Smooth muscle cell of trachea (primary cell): ENCODE data around the gene SLC25A14. TPM values are rescaled to one million over a fixed set of nuclear protein-coding genes. Genes with fewer than 3 reads are reported as not detected.

Experiments
- total RNA-seq: library from RNA; depleted of rRNA; stranded (reverse); fragments of >200 nt; gene quantifications from 2 replicates; pipeline ENCODE4 v1.2.1, GENCODE V29; 2014

Gene SLC25A14, protein sequence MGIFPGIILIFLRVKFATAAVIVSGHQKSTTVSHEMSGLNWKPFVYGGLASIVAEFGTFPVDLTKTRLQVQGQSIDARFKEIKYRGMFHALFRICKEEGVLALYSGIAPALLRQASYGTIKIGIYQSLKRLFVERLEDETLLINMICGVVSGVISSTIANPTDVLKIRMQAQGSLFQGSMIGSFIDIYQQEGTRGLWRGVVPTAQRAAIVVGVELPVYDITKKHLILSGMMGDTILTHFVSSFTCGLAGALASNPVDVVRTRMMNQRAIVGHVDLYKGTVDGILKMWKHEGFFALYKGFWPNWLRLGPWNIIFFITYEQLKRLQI
- 9.3 and 18.0 TPM in 2 replicates for total RNA-seq

DNA sequence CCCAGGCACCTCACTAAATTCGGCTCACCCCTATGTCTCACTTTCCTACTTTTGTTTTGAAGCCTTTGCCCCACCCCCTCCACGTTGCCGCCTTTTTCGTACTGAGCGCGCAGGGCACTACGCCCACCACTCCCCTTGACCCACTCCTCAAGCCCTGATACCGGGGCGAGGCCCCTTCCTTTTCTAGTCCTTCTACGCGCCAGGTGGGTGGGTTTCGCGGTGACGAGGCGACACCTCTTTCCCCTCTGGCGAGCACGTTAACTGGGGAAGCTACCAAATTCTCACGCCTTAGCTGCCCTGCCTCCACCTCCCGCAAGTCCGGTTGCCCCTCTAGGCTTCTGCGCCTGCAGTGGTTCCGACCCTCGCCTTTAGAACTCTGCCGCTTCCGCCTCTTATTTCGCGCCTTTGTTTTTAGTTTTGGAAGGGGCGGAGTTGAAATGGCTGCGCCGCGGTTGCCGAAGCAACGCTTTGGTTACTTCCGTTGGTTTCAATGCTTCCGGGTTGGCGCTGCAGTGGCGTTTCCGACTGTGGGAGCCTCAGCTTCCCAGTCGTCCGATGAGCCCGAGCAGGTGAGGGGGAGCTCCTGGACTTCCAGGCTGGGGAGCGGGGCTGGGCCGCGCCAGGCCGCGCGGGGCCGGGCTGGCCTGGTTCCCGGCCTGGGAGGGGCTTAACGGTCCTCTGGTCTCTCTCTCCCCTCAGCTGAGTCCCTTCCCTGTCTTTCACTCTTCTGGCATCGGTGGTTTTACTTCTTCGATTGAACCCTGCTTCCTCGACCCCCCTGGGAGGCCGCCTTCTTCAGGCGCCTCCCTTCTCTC, at the start of gene SLC25A14:
TSS of gene SLC25A14 (plus strand) at position 512 of the 815 bp plus-strand sequence. CDS start 360 bp downstream, outside the sequence.

DNA sequence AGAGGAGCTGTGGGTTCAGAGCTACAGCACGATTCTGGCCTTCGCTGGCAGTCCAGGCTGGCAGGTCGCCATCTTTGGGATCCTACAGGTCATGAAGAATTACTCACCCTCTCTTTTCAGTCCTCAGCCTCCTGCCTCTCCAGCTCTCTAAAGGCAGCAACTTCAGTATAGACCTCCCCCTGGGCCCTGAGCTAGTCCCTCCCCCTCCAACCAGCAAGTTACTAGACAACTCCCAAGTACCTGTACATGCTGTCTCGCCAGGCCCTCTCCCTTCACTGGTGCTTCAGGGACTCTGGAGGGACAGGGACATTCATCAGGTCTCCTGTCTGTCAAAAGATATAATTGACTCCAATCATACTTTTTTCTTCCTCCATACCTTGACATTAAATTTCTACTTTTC, 45.8 kb downstream of the SLC25A14 start, which contains the start of gene GPR119:
TSS of gene GPR119 (minus strand) at position 155 of the 400 bp plus-strand sequence. CDS start 227 bp downstream, outside the sequence.

GRCh38 chrX:130401415-130402207, 61.9 kb downstream of the SLC25A14 start, which contains the start of gene RBMX2:
Gene RBMX2 (plus strand): TSS chrX:130401987. CDS start chrX:130402033, 46 bp downstream.

Other genes starting within 250 kb of the SLC25A14 start
- 9.7 and 14.1 TPM in 2 replicates for gene ELF4, start 229.4 kb upstream of the SLC25A14 start, total RNA-seq
- gene AIFM1, start 174.1 kb upstream of the SLC25A14 start, total RNA-seq: 16.7 and 23.9 TPM in 2 replicates
- gene RAB33A, start 168.0 kb upstream of the SLC25A14 start, total RNA-seq: 1.3 and 3.8 TPM in 2 replicates
- 3.6 and 4.8 TPM in 2 replicates for gene ZNF280C, start 71.0 kb upstream of the SLC25A14 start, total RNA-seq
- not detected in 2 replicates for gene GPR119, start 45.8 kb downstream of the SLC25A14 start, total RNA-seq
- 20.5 and 23.9 TPM in 2 replicates for gene RBMX2, start 62.1 kb downstream of the SLC25A14 start, total RNA-seq